Astrocyte (in vitro differentiated cells and primary cell): Measurements from ENCODE around the gene AEBP2.

ENCODE experiments used
- CTCF ChIP-seq: IDR thresholded peaks from 2 replicates; pipeline ENCODE4 v1.5.1; 2011; ENCODE audit warnings: low read depth, mild to moderate bottlenecking, inconsistent platforms, low read length, moderate library complexity; ENCODE audit not compliant: insufficient read depth
- EZH2 ChIP-seq: IDR thresholded peaks from 2 replicates; pipeline ENCODE4 v1.6.1; 2012; ENCODE audit warnings: mild to moderate bottlenecking, low read length, inconsistent platforms; ENCODE audit not compliant: insufficient read depth

DNA sequence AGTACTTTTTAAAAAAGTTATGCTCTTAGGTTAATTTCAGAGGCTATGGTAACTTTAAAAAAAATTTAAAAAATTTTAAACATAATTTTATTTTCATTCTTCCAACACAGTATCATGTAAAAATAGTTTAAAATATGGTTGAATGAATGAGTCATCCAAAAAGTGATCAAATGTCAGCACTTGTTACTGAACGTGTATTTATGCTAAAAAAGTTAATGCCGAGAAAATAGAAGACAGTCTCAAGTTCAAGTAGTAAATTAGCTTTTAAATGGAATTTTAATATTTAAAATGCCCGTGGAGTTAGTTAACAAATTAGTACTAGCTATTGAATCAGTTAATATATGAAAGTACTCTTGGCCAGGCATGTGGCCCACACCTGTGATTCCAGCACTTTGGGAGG, 4.8 kb downstream of the AEBP2 start:
- TF ChIP-seq CTCF, result no peak
- no peak for TF ChIP-seq EZH2
